ENCODE results near the gene ATP8A1. TPM values are rescaled to one million over a fixed set of nuclear protein-coding genes. Genes with fewer than 3 reads are reported as not detected.

The ATP8A1 gene
- total RNA-seq, 2 experiments from 2014 or later = 80.0 to 141 TPM

- BruUV-seq (replicated peaks) = no TSS peak
- intact Hi-C loops (cut with micrococcal nuclease; ENCODE audit: unreplicated experiment) = no loop called here
Observed at GRCh38 chr4:42460043-42460442, 196.9 kb downstream of the ATP8A1 start.

DNA sequence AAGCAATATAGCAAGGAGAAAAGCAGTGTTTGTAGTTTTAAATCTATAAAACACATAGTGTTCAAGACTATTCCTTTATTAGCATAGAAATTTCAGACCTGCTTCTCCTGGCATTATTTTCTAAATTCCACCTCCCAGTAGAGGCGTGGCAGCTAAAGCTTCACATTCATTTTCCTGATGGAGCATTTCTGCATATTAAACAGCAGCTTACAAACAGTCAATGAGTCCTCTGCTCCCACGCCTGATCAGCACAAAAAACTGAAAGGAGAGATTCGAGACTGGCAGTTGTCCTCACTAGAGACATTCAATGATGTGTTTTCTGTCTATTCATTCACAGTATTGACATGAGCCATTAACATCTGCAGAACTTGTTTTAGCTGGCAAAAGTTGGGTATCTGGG lies 198.2 kb downstream of the ATP8A1 start:
- H4K20me1 ChIP-seq (ENCODE audit: insufficient read depth, low read length) = no peaks in the 10 kb centered on the region
- no peak overlapping the region for H3K4me3 ChIP-seq (ENCODE audit: low read depth, low read length, poor library complexity, severe bottlenecking)
- no peak for TF ChIP-seq EZH2phosphoT487 (IDR thresholded peaks at IDR 0.05; ENCODE audit: borderline replicate concordance, low read depth, low read length)
- TF ChIP-seq, protein P1, sequence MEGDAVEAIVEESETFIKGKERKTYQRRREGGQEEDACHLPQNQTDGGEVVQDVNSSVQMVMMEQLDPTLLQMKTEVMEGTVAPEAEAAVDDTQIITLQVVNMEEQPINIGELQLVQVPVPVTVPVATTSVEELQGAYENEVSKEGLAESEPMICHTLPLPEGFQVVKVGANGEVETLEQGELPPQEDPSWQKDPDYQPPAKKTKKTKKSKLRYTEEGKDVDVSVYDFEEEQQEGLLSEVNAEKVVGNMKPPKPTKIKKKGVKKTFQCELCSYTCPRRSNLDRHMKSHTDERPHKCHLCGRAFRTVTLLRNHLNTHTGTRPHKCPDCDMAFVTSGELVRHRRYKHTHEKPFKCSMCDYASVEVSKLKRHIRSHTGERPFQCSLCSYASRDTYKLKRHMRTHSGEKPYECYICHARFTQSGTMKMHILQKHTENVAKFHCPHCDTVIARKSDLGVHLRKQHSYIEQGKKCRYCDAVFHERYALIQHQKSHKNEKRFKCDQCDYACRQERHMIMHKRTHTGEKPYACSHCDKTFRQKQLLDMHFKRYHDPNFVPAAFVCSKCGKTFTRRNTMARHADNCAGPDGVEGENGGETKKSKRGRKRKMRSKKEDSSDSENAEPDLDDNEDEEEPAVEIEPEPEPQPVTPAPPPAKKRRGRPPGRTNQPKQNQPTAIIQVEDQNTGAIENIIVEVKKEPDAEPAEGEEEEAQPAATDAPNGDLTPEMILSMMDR (conservative IDR thresholded peaks at IDR 0.05; ENCODE audit: low read length) = no peak
- no peak overlapping the region for H3K27ac ChIP-seq (ENCODE audit: low read depth, low read length, poor library complexity, severe bottlenecking)
- H3K4me2 ChIP-seq (ENCODE audit: low read length) = no peak overlapping the region
- no peak overlapping the region for H2AFZ ChIP-seq (ENCODE audit: low read length)
- no peaks in the 10 kb centered on the region for H3K9me2 ChIP-seq (ENCODE audit: insufficient read depth, low read length)
- no peaks in the 10 kb centered on the region for H3K9me3 ChIP-seq (ENCODE audit: low read length)
- no peaks in the 10 kb centered on the region for H3K79me2 ChIP-seq (ENCODE audit: insufficient read depth, low read depth, low read length)
- ChIA-PET CTCF (ENCODE audit: unreplicated experiment) (no interaction called here), POLR2A (no interaction called here)
- DNase-seq (ENCODE audit: low spot score) = no peak
- peaks cover 75% of the 10 kb centered on the region for H3K36me3 ChIP-seq (ENCODE audit: insufficient read depth, low read length)
- no TSS peak for BruUV-seq (replicated peaks)
- intact Hi-C loops (cut with micrococcal nuclease; ENCODE audit: unreplicated experiment) = no loop called here
- no peaks in the 10 kb centered on the region for H3K4me1 ChIP-seq (ENCODE audit: insufficient read depth, low read length, poor library complexity, severe bottlenecking)

More at GRCh38 chr4:42460043-42460442, 196.9 kb downstream of the ATP8A1 start:
- TF ChIP-seq, protein P1 (conservative IDR thresholded peaks at IDR 0.05; ENCODE audit: low read length) = no peak
- TF ChIP-seq EZH2phosphoT487 (IDR thresholded peaks at IDR 0.05; ENCODE audit: borderline replicate concordance, low read depth, low read length) = no peak
- H3K4me2 ChIP-seq (ENCODE audit: low read length) = no peak overlapping the region
- H3K4me3 ChIP-seq (ENCODE audit: low read depth, low read length, poor library complexity, severe bottlenecking) = no peak overlapping the region
- H3K9me2 ChIP-seq (ENCODE audit: insufficient read depth, low read length) = no peaks in the 10 kb centered on the region
- no peaks in the 10 kb centered on the region for H4K20me1 ChIP-seq (ENCODE audit: insufficient read depth, low read length)
- H3K36me3 ChIP-seq (ENCODE audit: insufficient read depth, low read length) = peaks cover 75% of the 10 kb centered on the region
- H3K79me2 ChIP-seq (ENCODE audit: insufficient read depth, low read depth, low read length) = no peaks in the 10 kb centered on the region
- POLR2A ChIA-PET = interaction anchor here (0.9 to 1.2 kb wide), 2 partner anchors 9 to 23 kb away, joined by 3 read pairs; no protein-coding TSS in a partner anchor
- H3K9me3 ChIP-seq (ENCODE audit: low read length) = no peaks in the 10 kb centered on the region
- DNase-seq (ENCODE audit: low spot score) = no peak
- no peaks in the 10 kb centered on the region for H3K4me1 ChIP-seq (ENCODE audit: insufficient read depth, low read length, poor library complexity, severe bottlenecking)
- CTCF ChIA-PET (ENCODE audit: unreplicated experiment) = no interaction called here
- H2AFZ ChIP-seq (ENCODE audit: low read length) = no peak overlapping the region
- no peak overlapping the region for H3K27ac ChIP-seq (ENCODE audit: low read depth, low read length, poor library complexity, severe bottlenecking)

- CTCF ChIA-PET (ENCODE audit: unreplicated experiment) = no interaction called here
- TF ChIP-seq, protein P1 (conservative IDR thresholded peaks at IDR 0.05; ENCODE audit: low read length) = no peak
- no peak for TF ChIP-seq EZH2phosphoT487 (IDR thresholded peaks at IDR 0.05; ENCODE audit: borderline replicate concordance, low read depth, low read length)
Observed at GRCh38 chr4:42454755-42455420, 202.0 kb downstream of the ATP8A1 start.

More at GRCh38 chr4:42454755-42455420, 202.0 kb downstream of the ATP8A1 start:
- intact Hi-C loops (cut with micrococcal nuclease; ENCODE audit: unreplicated experiment) = no loop called here
- H4K20me1 ChIP-seq (ENCODE audit: insufficient read depth, low read length) = no peaks in the 10 kb centered on the region
- H3K9me2 ChIP-seq (ENCODE audit: insufficient read depth, low read length) = no peaks in the 10 kb centered on the region
- BruUV-seq (replicated peaks) = no TSS peak
- H3K79me2 ChIP-seq (ENCODE audit: insufficient read depth, low read depth, low read length) = no peaks in the 10 kb centered on the region
- no peaks in the 10 kb centered on the region for H3K4me1 ChIP-seq (ENCODE audit: insufficient read depth, low read length, poor library complexity, severe bottlenecking)
- no peak overlapping the region for H2AFZ ChIP-seq (ENCODE audit: low read length)
- no peak overlapping the region for H3K4me3 ChIP-seq (ENCODE audit: low read depth, low read length, poor library complexity, severe bottlenecking)
- H3K27ac ChIP-seq (ENCODE audit: low read depth, low read length, poor library complexity, severe bottlenecking) = no peak overlapping the region
- DNase-seq (ENCODE audit: low spot score) = no peak
- H3K36me3 ChIP-seq (ENCODE audit: insufficient read depth, low read length) = peaks cover 78% of the 10 kb centered on the region
- no peak overlapping the region for H3K4me2 ChIP-seq (ENCODE audit: low read length)
- POLR2A ChIA-PET = interaction anchor here (0.6 kb wide), 1 partner anchor 1256 kb away, joined by 3 read pairs; no protein-coding TSS in a partner anchor
- no peaks in the 10 kb centered on the region for H3K9me3 ChIP-seq (ENCODE audit: low read length)
